IMR-90 (cell line): Measurements from ENCODE around the gene CAMKMT. TPM values are rescaled to one million over a fixed set of nuclear protein-coding genes. Genes with fewer than 3 reads are reported as not detected.

Source experiments
- ATAC-seq: fragments of 200-7000 bp; cut with Tn5 transposase; 2 replicates; pipeline ENCODE4 v1.9.1; 2020; ENCODE audit warnings: low read depth, mild to moderate bottlenecking, moderate library complexity
- BruUV-seq: library from RNA; stranded (reverse); fragments of 400-500 nt; replicated peaks from 2 replicates; lab custom pipeline; 2021; lab: Mats Ljungman, UMichigan
- CTCF ChIA-PET: fragments of 300-600 bp; formaldehyde crosslinking; extraction: SDS; loops from one replicate; lab custom pipeline; 2021; ENCODE audit warnings: antibody characterized with exemption; lab: Yijun Ruan, JAX
- POLR2A ChIA-PET: fragments of 300-600 bp; sonication (Branson Sonifier 250); formaldehyde crosslinking; loops from one replicate; lab custom pipeline; 2022; ENCODE audit warnings: antibody characterized with exemption; ENCODE audit not compliant: unreplicated experiment; lab: Charles Lee
- DNase-seq: peaks from one replicate; pipeline ENCODE4 v3.0.0; 2013
- H2AFZ ChIP-seq: replicated peaks from 2 replicates; pipeline ENCODE3; 2013; ENCODE audit warnings: low read length, mild to moderate bottlenecking; ENCODE audit not compliant: poor library complexity
- H2AK5ac ChIP-seq: 2 replicates; pipeline ENCODE4 v1.6.1; 2013; ENCODE audit warnings: low read depth, low read length, inconsistent platforms
- H2AK9ac ChIP-seq: replicated peaks from 2 replicates; pipeline ENCODE3; 2013; ENCODE audit warnings: mild to moderate bottlenecking, low read depth, low read length, moderate library complexity; ENCODE audit not compliant: poor library complexity
- H2BK120ac ChIP-seq: 2 replicates; pipeline ENCODE4 v1.6.1; 2013; ENCODE audit warnings: low read depth, low read length, inconsistent platforms
- H2BK15ac ChIP-seq: 3 replicates; pipeline ENCODE4 v1.6.1; 2013; ENCODE audit warnings: low read depth, low read length, inconsistent platforms
- H2BK20ac ChIP-seq: 2 replicates; pipeline ENCODE4 v1.6.1; 2013; ENCODE audit warnings: low read depth, mild to moderate bottlenecking, inconsistent platforms, low read length, moderate library complexity
- H2BK5ac ChIP-seq: 2 replicates; pipeline ENCODE4 v1.6.1; 2013; ENCODE audit warnings: mild to moderate bottlenecking, low read depth, low read length, inconsistent platforms; ENCODE audit not compliant: poor library complexity, severe bottlenecking
- H3K14ac ChIP-seq: replicated peaks from 2 replicates; pipeline ENCODE4 v1.6.1; 2013; ENCODE audit warnings: low read depth, low read length, inconsistent platforms
- H3K18ac ChIP-seq: 2 replicates; pipeline ENCODE4 v1.6.1; 2013; ENCODE audit warnings: low read depth, low read length, control low read depth
- H3K23ac ChIP-seq: 2 replicates; pipeline ENCODE4 v1.6.1; 2013; ENCODE audit warnings: low read depth, low read length, inconsistent platforms
- H3K27ac ChIP-seq: 2 replicates; pipeline ENCODE4 v1.5.1; 2013; ENCODE audit warnings: mild to moderate bottlenecking, control low read depth, low read length; ENCODE audit not compliant: insufficient read depth
- H3K27me3 ChIP-seq: 2 replicates; pipeline ENCODE4 v1.6.1; 2013; ENCODE audit warnings: low read length; ENCODE audit not compliant: control insufficient read depth, insufficient read depth
- H3K36me3 ChIP-seq: 2 replicates; pipeline ENCODE4 v1.6.1; 2013; ENCODE audit warnings: low read length, mixed read lengths; ENCODE audit not compliant: control insufficient read depth, insufficient read depth
- H3K4ac ChIP-seq: 2 replicates; pipeline ENCODE4 v1.6.1; 2013; ENCODE audit warnings: low read depth, low read length, inconsistent platforms
- H3K4me1 ChIP-seq: 2 replicates; pipeline ENCODE4 v1.6.1; 2013; ENCODE audit warnings: low read length, mixed read lengths; ENCODE audit not compliant: control insufficient read depth, insufficient read depth
- H3K4me2 ChIP-seq: 2 replicates; pipeline ENCODE4 v1.6.1; 2013; ENCODE audit warnings: low read depth, mild to moderate bottlenecking, control low read depth, low read length, moderate library complexity
- H3K4me3 ChIP-seq: 2 replicates; pipeline ENCODE4 v1.5.1; 2013; ENCODE audit warnings: low read depth, mild to moderate bottlenecking, control low read depth, low read length, moderate library complexity; ENCODE audit not compliant: insufficient read depth
- H3K56ac ChIP-seq: 2 replicates; pipeline ENCODE4 v1.6.1; 2013; ENCODE audit warnings: low read length, inconsistent platforms; ENCODE audit not compliant: insufficient read depth; ENCODE audit errors: extremely low read depth
- H3K79me1 ChIP-seq, 2 experiments: 2 replicates each; pipeline ENCODE4 v1.6.1; 2013; ENCODE audit warnings: low read length in 2 of 2, inconsistent platforms in 1 of 2, low read depth in 1 of 2
- H3K9ac ChIP-seq: 2 replicates; pipeline ENCODE4 v1.6.1; 2013; ENCODE audit warnings: low read depth, low read length, control low read depth
- H3K9me1 ChIP-seq: 2 replicates; pipeline ENCODE4 v1.6.1; 2013; ENCODE audit warnings: low read length, inconsistent platforms; ENCODE audit not compliant: insufficient read depth
- H3K9me3 ChIP-seq: 2 replicates; pipeline ENCODE4 v1.6.1; 2013; ENCODE audit warnings: low read length; ENCODE audit not compliant: control insufficient read depth, insufficient read depth
- H4K20me1 ChIP-seq: 2 replicates; pipeline ENCODE4 v1.6.1; 2013; ENCODE audit warnings: low read length, inconsistent platforms; ENCODE audit not compliant: insufficient read depth
- H4K5ac ChIP-seq: 2 replicates; pipeline ENCODE4 v1.6.1; 2013; ENCODE audit warnings: mild to moderate bottlenecking, low read depth, low read length, control low read depth
- H4K8ac ChIP-seq, 2 experiments: 2 replicates each; pipeline ENCODE4 v1.6.1; 2013; ENCODE audit warnings: low read depth in 2 of 2, low read length in 2 of 2, control low read depth in 1 of 2, inconsistent platforms in 1 of 2
- H4K91ac ChIP-seq: 2 replicates; pipeline ENCODE4 v1.6.1; 2013; ENCODE audit warnings: low read depth, low read length, inconsistent platforms; ENCODE audit not compliant: insufficient read depth
- BHLHE40 ChIP-seq: fragments of 150-350 bp; IDR thresholded peaks from 2 replicates; pipeline ENCODE4 v1.6.1; 2016; ENCODE audit warnings: mild to moderate bottlenecking, low read depth, low read length
- CEBPB ChIP-seq: IDR thresholded peaks from 2 replicates; pipeline ENCODE4 v1.6.1; 2012; ENCODE audit warnings: low read depth, low read length, improper control_type of control experiment
- CHD1 ChIP-seq: IDR thresholded peaks from 2 replicates; pipeline ENCODE4 v1.6.1; 2012; ENCODE audit warnings: low read depth, low read length, improper control_type of control experiment
- FOS ChIP-seq: fragments of 150-350 bp; IDR thresholded peaks from 2 replicates; pipeline ENCODE4 v1.6.1; 2016; ENCODE audit warnings: low read depth, low read length
- NFE2L2 ChIP-seq: fragments of 150-350 bp; IDR thresholded peaks from 2 replicates; pipeline ENCODE4 v1.6.1; 2016; ENCODE audit warnings: low read depth, mild to moderate bottlenecking, low read length
- POLR2A ChIP-seq: IDR thresholded peaks from 2 replicates; pipeline ENCODE4 v1.6.1; 2012; ENCODE audit warnings: mild to moderate bottlenecking, low read depth, low read length
- RAD21 ChIP-seq: IDR thresholded peaks from 2 replicates; pipeline ENCODE4 v1.6.1; 2012; ENCODE audit warnings: low read length, improper control_type of control experiment
- RCOR1 ChIP-seq: IDR thresholded peaks from 2 replicates; pipeline ENCODE4 v1.6.1; 2012; ENCODE audit warnings: mild to moderate bottlenecking, low read length, improper control_type of control experiment; ENCODE audit not compliant: insufficient replicate concordance
- SMC3 ChIP-seq: fragments of 150-350 bp; IDR thresholded peaks from 2 replicates; pipeline ENCODE4 v1.6.1; 2016; ENCODE audit warnings: low read depth, mild to moderate bottlenecking, antibody characterized with exemption, low read length, moderate library complexity
- WGBS, 2 experiments: methylation state at CpG; one replicate each; pipeline versions ENCODE4 v1.1.5 to v1.1.7; 2013; ENCODE audit warnings: missing lambda C conversion rate in 2 of 2; ENCODE audit not compliant: insufficient read length in 1 of 2; ENCODE audit errors: extremely low coverage in 2 of 2; 5-methylcytosine and 5-hydroxymethylcytosine counted together
- dilution Hi-C: fragments of 300-500 bp; cut with HindIII; formaldehyde crosslinking; loops from one replicate; pipeline ENCODE4 v1.14.3; 2018; ENCODE audit warnings: low sequenced_read_pairs; ENCODE audit not compliant: unreplicated experiment
- in situ Hi-C: fragments of 300-500 bp; cut with MboI; formaldehyde crosslinking; loops from 3 replicates; pipeline ENCODE4 v1.14.3; 2019; ENCODE audit warnings: low sequenced_read_pairs, inconsistent platforms, mixed read lengths
- intact Hi-C: fragments of 100-400 bp; cut with micrococcal nuclease; formaldehyde crosslinking; loops from 2 replicates; pipeline ENCODE4 v1.10.0; 2022
- polyA plus RNA-seq, 3 experiments: library from polyadenylated mRNA; depleted of rRNA; stranded (reverse); fragments of >200 nt; gene quantifications; 2 replicates each; pipeline ENCODE4 v1.2.3, GENCODE V29; 2012; ENCODE audit warnings: low replicate concordance in 1 of 3
- total RNA-seq: library from RNA; depleted of rRNA; stranded (reverse); fragments of >200 nt; gene quantifications from 2 replicates; pipeline ENCODE4 v1.2.3, GENCODE V29; 2012
- TF ChIP-seq, protein P1 (sequence below): fragments of 150-350 bp; IDR thresholded peaks from 2 replicates; pipeline ENCODE4 v1.6.1; 2017; ENCODE audit warnings: mild to moderate bottlenecking, antibody characterized with exemption, low read length, low read depth
- TF ChIP-seq, protein P2 (sequence below): conservative IDR thresholded peaks from 2 replicates; pipeline ENCODE4 v1.5.1; 2012; ENCODE audit warnings: mild to moderate bottlenecking, low read depth, low read length, improper control_type of control experiment

Gene CAMKMT
- total and polyA plus RNA-seq, 2 of the 4 experiments (the other 2 are of a cell fraction): 4.4 to 6.8 TPM

DNA sequence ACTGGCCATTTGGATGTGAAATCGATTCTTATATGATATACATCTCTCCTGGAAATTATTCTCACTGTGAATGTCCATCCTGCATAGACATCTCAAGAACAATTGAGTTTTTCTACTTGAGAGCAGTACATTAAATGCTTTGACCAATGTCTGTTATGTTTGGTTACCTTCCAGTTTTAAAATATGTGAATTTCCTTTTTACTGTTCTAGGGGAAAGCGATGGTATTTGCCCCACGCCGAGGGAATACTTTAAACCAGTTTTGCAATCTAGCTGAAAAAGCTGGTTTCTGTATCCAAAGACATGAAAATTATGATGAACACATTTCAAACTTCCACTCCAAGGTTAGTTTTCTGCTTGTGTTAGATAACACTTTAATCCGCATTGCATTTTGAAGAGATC, 404.5 kb downstream of the CAMKMT start:
- Histone ChIP-seq H3K4me1 (no peaks in the 10 kb centered on the region), H3K56ac (no peak overlapping the region), H2BK120ac (no peak overlapping the region), H2AK9ac (no peak overlapping the region), H3K27ac (no peak overlapping the region), H2AFZ (no peak overlapping the region), H4K20me1 (no peaks in the 10 kb centered on the region), H3K9ac (no peak overlapping the region), H3K79me1 (no peaks in the 10 kb centered on the region), H2BK20ac (no peak overlapping the region), H3K4ac (no peak overlapping the region), H3K18ac (no peak overlapping the region), H2BK5ac (no peak overlapping the region), H3K36me3 (no peaks in the 10 kb centered on the region), H3K4me3 (no peak overlapping the region), H3K27me3 (peaks cover 32% of the 10 kb centered on the region), H3K14ac (no peak overlapping the region), H3K9me3 (0 out of 2 replicates have a peak, but pooled peaks cover 2% of the 10 kb centered on the region), H2BK15ac (no peak overlapping the region), H4K8ac (no peak overlapping the region), H4K5ac (no peak overlapping the region), H3K9me1 (no peaks in the 10 kb centered on the region), H4K91ac (no peak overlapping the region), H3K4me2 (no peak overlapping the region), H2AK5ac (no peak overlapping the region), H3K23ac (no peak overlapping the region)
- BruUV-seq: no TSS peak
- intact Hi-C loops (no loop called here), in situ Hi-C loops (no loop called here), dilution Hi-C loops (no loop called here)
- TF ChIP-seq BHLHE40 (no peak), SMC3 (no peak), POLR2A (no peak), RAD21 (no peak), FOS (no peak), NFE2L2 (no peak), RCOR1 (no peak), CHD1 (no peak), CEBPB (no peak)
- TF ChIP-seq, protein P1, sequence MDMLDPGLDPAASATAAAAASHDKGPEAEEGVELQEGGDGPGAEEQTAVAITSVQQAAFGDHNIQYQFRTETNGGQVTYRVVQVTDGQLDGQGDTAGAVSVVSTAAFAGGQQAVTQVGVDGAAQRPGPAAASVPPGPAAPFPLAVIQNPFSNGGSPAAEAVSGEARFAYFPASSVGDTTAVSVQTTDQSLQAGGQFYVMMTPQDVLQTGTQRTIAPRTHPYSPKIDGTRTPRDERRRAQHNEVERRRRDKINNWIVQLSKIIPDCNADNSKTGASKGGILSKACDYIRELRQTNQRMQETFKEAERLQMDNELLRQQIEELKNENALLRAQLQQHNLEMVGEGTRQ: no peak
- TF ChIP-seq, protein P2, sequence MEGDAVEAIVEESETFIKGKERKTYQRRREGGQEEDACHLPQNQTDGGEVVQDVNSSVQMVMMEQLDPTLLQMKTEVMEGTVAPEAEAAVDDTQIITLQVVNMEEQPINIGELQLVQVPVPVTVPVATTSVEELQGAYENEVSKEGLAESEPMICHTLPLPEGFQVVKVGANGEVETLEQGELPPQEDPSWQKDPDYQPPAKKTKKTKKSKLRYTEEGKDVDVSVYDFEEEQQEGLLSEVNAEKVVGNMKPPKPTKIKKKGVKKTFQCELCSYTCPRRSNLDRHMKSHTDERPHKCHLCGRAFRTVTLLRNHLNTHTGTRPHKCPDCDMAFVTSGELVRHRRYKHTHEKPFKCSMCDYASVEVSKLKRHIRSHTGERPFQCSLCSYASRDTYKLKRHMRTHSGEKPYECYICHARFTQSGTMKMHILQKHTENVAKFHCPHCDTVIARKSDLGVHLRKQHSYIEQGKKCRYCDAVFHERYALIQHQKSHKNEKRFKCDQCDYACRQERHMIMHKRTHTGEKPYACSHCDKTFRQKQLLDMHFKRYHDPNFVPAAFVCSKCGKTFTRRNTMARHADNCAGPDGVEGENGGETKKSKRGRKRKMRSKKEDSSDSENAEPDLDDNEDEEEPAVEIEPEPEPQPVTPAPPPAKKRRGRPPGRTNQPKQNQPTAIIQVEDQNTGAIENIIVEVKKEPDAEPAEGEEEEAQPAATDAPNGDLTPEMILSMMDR: no peak
- ChIA-PET CTCF (no interaction called here), POLR2A (no interaction called here)
- WGBS, 2 experiments: no CpG with 5 or more reads among the region's 5 CpGs
- DNase-seq: no peak
- ATAC-seq: no peak
